Prostate gland (tissue), 2 donors: Measurements from ENCODE around the gene UBE2U.

ENCODE experiments used
- CTCF ChIP-seq, 4 experiments: fragments of 200-600 bp in 2 of 4; fragments of 450-650 bp in 2 of 4; sonication (generic) in 2 of 4; IDR thresholded peaks; 1 replicate in 3 of 4; 2 replicates in 1 of 4; pipeline ENCODE4 v1.5.1; 2016 to 2019; ENCODE audit warnings: antibody characterized with exemption in 4 of 4, mild to moderate bottlenecking in 2 of 4, moderate library complexity in 2 of 4
- POLR2AphosphoS5 ChIP-seq: sonication (generic); formaldehyde crosslinking; IDR thresholded peaks from one replicate; pipeline ENCODE4 v1.6.1; 2017; ENCODE audit warnings: antibody characterized with exemption

GRCh38 chr1:64195081-64195395 is 8.4 kb upstream of the UBE2U start:
- TF ChIP-seq CTCF (IDR thresholded peaks at IDR 0.05) (no peak), POLR2AphosphoS5 (no peak)
